GM21737 (cell line): ENCODE measurements around the gene MDFI.

Source experiments
- ATAC-seq: cut with Tn5 transposase; IDR thresholded peaks from one replicate; pipeline ENCODE4 v1.9.1; 2021; ENCODE audit warnings: mild to moderate bottlenecking, moderate library complexity; ENCODE audit not compliant: unreplicated experiment

The MDFI gene

GRCh38 chr6:41684311-41685180 lies 46.3 kb downstream of the MDFI start:
- ATAC-seq, result no peak

- ATAC-seq, result no peak
These were observed 47.5 kb downstream of the MDFI start for GRCh38 chr6:41685641-41686380.

GRCh38 chr6:41687501-41688175 lies 49.4 kb downstream of the MDFI start:
- no peak for ATAC-seq

- no peak for ATAC-seq
These were observed 50.1 kb downstream of the MDFI start for GRCh38 chr6:41688256-41688965.

- no peak for ATAC-seq
These were observed 51.1 kb downstream of the MDFI start for GRCh38 chr6:41689171-41690008.

- no peak for ATAC-seq
These were observed 52.5 kb downstream of the MDFI start for GRCh38 chr6:41690541-41691330.

GRCh38 chr6:41691426-41692079 lies 53.3 kb downstream of the MDFI start:
- ATAC-seq, result no peak

- no peak for ATAC-seq
These were observed 53.9 kb downstream of the MDFI start for GRCh38 chr6:41692080-41692675.

GRCh38 chr6:41692730-41693129 lies 54.5 kb downstream of the MDFI start:
- no peak for ATAC-seq

GRCh38 chr6:41693281-41694240 lies 55.3 kb downstream of the MDFI start:
- ATAC-seq, result no peak

GRCh38 chr6:41694815-41695526 lies 56.7 kb downstream of the MDFI start:
- ATAC-seq, result no peak

GRCh38 chr6:41695825-41696224 lies 57.6 kb downstream of the MDFI start:
- no peak for ATAC-seq

- no peak for ATAC-seq
These were observed 58.5 kb downstream of the MDFI start for GRCh38 chr6:41696788-41697187.

GRCh38 chr6:41697861-41698781 lies 59.9 kb downstream of the MDFI start:
- no peak for ATAC-seq

GRCh38 chr6:41699063-41699462 lies 60.8 kb downstream of the MDFI start:
- no peak for ATAC-seq
